Hepatocyte (in vitro differentiated cells): ENCODE measurements around the gene CNOT10. TPM values are rescaled to one million over a fixed set of nuclear protein-coding genes. Genes with fewer than 3 reads are reported as not detected.

Experiments used
- DNase-seq: peaks from one replicate; pipeline ENCODE4 v3.0.0-alpha.2; 2016; ENCODE audit warnings: low spot score
- H2AFZ ChIP-seq: fragments of 200-600 bp; sonication (generic); 2 replicates; pipeline ENCODE4 v1.6.0; 2016; ENCODE audit warnings: antibody characterized with exemption, mild to moderate bottlenecking
- H3K27ac ChIP-seq: fragments of 200-600 bp; sonication (generic); 2 replicates; pipeline ENCODE4 v1.5.1; 2016; ENCODE audit warnings: mild to moderate bottlenecking
- H3K27me3 ChIP-seq: fragments of 200-600 bp; sonication (generic); 2 replicates; pipeline ENCODE4 v1.6.1; 2016
- H3K36me3 ChIP-seq: fragments of 200-600 bp; sonication (generic); replicated peaks from 2 replicates; pipeline ENCODE4 v1.5.1; 2016; ENCODE audit warnings: low read depth; ENCODE audit not compliant: insufficient read depth
- H3K4me1 ChIP-seq: fragments of 200-600 bp; sonication (generic); 2 replicates; pipeline ENCODE4 v1.5.1; 2016; ENCODE audit warnings: mild to moderate bottlenecking, moderate library complexity; ENCODE audit not compliant: insufficient read depth
- H3K4me2 ChIP-seq: fragments of 200-600 bp; sonication (generic); 2 replicates; pipeline ENCODE4 v1.6.0; 2016
- H3K4me3 ChIP-seq: fragments of 200-600 bp; sonication (generic); 2 replicates; pipeline ENCODE4 v1.5.1; 2016; ENCODE audit warnings: mild to moderate bottlenecking
- H3K79me2 ChIP-seq: fragments of 200-600 bp; sonication (generic); 2 replicates; pipeline ENCODE4 v1.6.0; 2017; ENCODE audit warnings: mild to moderate bottlenecking
- H3K9me2 ChIP-seq: fragments of 200-600 bp; sonication (generic); replicated peaks from 2 replicates; pipeline ENCODE4 v1.6.0; 2017; ENCODE audit warnings: mild to moderate bottlenecking; ENCODE audit not compliant: insufficient read depth
- H3K9me3 ChIP-seq: fragments of 200-600 bp; sonication (generic); 2 replicates; pipeline ENCODE4 v1.5.1; 2016; ENCODE audit warnings: low read depth, mild to moderate bottlenecking
- H4K20me1 ChIP-seq: fragments of 200-600 bp; sonication (generic); 2 replicates; pipeline ENCODE4 v1.6.0; 2016; ENCODE audit warnings: mild to moderate bottlenecking; ENCODE audit not compliant: insufficient read depth, poor library complexity, severe bottlenecking
- EZH2 ChIP-seq: fragments of 200-600 bp; sonication (generic); IDR thresholded peaks from 2 replicates; pipeline ENCODE4 v1.6.1; 2016; ENCODE audit warnings: antibody characterized with exemption, mild to moderate bottlenecking, borderline replicate concordance
- EZH2phosphoT487 ChIP-seq: fragments of 200-600 bp; sonication (generic); IDR thresholded peaks from one replicate; pipeline ENCODE4 v1.6.1; 2018; ENCODE audit warnings: antibody characterized with exemption, mild to moderate bottlenecking, low read depth, moderate library complexity; ENCODE audit not compliant: unreplicated experiment, severe bottlenecking
- WGBS: methylation state at CpG from one replicate; pipeline ENCODE4 v1.1.6; 2016; ENCODE audit warnings: low lambda C conversion rate; ENCODE audit errors: missing lambda C conversion rate; 5-methylcytosine and 5-hydroxymethylcytosine counted together
- polyA plus RNA-seq: library from polyadenylated mRNA; unstranded; fragments of >200 nt; fragmentation: Nextera tagmentation; extraction: Ambion mirVana; gene quantifications from 2 replicates; pipeline ENCODE4 v1.2.1, GENCODE V29; 2016
- total RNA-seq: library from RNA; depleted of rRNA; stranded (reverse); fragments of >200 nt; gene quantifications from 2 replicates; pipeline ENCODE4 v1.2.3, GENCODE V29; 2014
- TF ChIP-seq, protein P1 (sequence below): fragments of 200-600 bp; sonication (generic); IDR thresholded peaks from 2 replicates; pipeline ENCODE4 v1.5.1; 2016; ENCODE audit warnings: antibody characterized with exemption, mild to moderate bottlenecking; ENCODE audit not compliant: poor library complexity

The CNOT10 gene
- total and polyA plus RNA-seq, 2 experiments from 2014 or later, result 14.7 to 31.9 TPM

GRCh38 chr3:32699429-32699828, 14.4 kb downstream of the CNOT10 start:
- H4K20me1 ChIP-seq, result no peaks in the 10 kb centered on the region
- H3K79me2 ChIP-seq, result peaks cover 70% of the 10 kb centered on the region
- H3K27ac ChIP-seq, result no peak overlapping the region
- no peak overlapping the region for H2AFZ ChIP-seq
- 63% methylated on average over 2 of the region's 2 CpGs for WGBS
- no peaks in the 10 kb centered on the region for H3K36me3 ChIP-seq
- TF ChIP-seq, protein P1, sequence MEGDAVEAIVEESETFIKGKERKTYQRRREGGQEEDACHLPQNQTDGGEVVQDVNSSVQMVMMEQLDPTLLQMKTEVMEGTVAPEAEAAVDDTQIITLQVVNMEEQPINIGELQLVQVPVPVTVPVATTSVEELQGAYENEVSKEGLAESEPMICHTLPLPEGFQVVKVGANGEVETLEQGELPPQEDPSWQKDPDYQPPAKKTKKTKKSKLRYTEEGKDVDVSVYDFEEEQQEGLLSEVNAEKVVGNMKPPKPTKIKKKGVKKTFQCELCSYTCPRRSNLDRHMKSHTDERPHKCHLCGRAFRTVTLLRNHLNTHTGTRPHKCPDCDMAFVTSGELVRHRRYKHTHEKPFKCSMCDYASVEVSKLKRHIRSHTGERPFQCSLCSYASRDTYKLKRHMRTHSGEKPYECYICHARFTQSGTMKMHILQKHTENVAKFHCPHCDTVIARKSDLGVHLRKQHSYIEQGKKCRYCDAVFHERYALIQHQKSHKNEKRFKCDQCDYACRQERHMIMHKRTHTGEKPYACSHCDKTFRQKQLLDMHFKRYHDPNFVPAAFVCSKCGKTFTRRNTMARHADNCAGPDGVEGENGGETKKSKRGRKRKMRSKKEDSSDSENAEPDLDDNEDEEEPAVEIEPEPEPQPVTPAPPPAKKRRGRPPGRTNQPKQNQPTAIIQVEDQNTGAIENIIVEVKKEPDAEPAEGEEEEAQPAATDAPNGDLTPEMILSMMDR, result no peak
- TF ChIP-seq EZH2, result no peak
- TF ChIP-seq EZH2phosphoT487, result no peak
- H3K9me3 ChIP-seq, result no peaks in the 10 kb centered on the region
- no peak overlapping the region for H3K4me2 ChIP-seq
- DNase-seq, result no peak
- H3K27me3 ChIP-seq, result no peaks in the 10 kb centered on the region
- H3K9me2 ChIP-seq, result no peaks in the 10 kb centered on the region
- H3K4me1 ChIP-seq, result no peaks in the 10 kb centered on the region
- H3K4me3 ChIP-seq, result no peak overlapping the region

- no peak for DNase-seq
- WGBS, result 78% methylated on average over 6 of the region's 6 CpGs
These were observed 15.3 kb downstream of the CNOT10 start for GRCh38 chr3:32700244-32700643.

DNA sequence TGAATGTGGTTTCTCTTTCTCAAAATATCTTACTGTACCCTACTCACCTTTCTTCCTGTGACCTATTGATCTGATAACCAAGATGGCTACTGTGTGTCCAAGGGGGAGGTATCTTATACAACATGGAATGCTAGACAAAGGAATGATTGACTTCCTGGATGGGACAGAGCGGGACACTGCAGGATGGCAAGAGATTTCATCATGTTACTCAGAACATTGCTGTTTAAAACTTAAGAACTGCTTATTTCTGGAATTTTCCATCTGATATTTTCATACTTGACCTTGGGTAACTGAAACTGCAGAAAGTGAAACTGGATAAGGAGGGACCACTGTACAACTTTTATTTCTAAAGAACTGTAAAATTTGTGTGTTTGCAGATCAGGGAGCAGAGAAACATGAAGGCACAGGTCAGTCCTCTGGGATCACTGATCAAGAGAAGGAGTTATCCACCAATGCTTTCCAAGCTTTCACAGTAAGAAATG, 18.5 kb downstream of the CNOT10 start:
- H3K27ac ChIP-seq, result peak overlapping the region; percentile 22

More at GRCh38 chr3:32700244-32700643, 15.3 kb downstream of the CNOT10 start:
- Histone ChIP-seq H3K36me3 (no peaks in the 10 kb centered on the region), H3K4me3 (no peak overlapping the region), H3K9me3 (no peaks in the 10 kb centered on the region), H4K20me1 (no peaks in the 10 kb centered on the region), H2AFZ (no peak overlapping the region), H3K4me2 (no peak overlapping the region), H3K9me2 (no peaks in the 10 kb centered on the region), H3K4me1 (no peaks in the 10 kb centered on the region), H3K27ac (no peak overlapping the region), H3K27me3 (no peaks in the 10 kb centered on the region), H3K79me2 (peaks cover 68% of the 10 kb centered on the region)
- TF ChIP-seq EZH2phosphoT487 (no peak), EZH2 (no peak)
- TF ChIP-seq, protein P1, result no peak

More for the DNA sequence above, 18.5 kb downstream of the CNOT10 start:
- H3K9me2 ChIP-seq, result no peaks in the 10 kb centered on the region
- no peaks in the 10 kb centered on the region for H3K4me1 ChIP-seq
- no peaks in the 10 kb centered on the region for H4K20me1 ChIP-seq
- TF ChIP-seq, protein P1, result no peak
- TF ChIP-seq EZH2phosphoT487, result no peak
- TF ChIP-seq EZH2, result no peak
- no peaks in the 10 kb centered on the region for H3K27me3 ChIP-seq
- no peak overlapping the region for H3K4me3 ChIP-seq
- H3K79me2 ChIP-seq, result peaks cover 37% of the 10 kb centered on the region
- 92% methylated on average over 1 of the region's 1 CpG for WGBS
- H3K9me3 ChIP-seq, result no peaks in the 10 kb centered on the region
- no peak for DNase-seq
- no peaks in the 10 kb centered on the region for H3K36me3 ChIP-seq
- peak overlapping the region; percentile 30 for H2AFZ ChIP-seq
- H3K4me2 ChIP-seq, result peak overlapping the region; percentile 43
